NCI-H1417 (cell line): ENCODE data around the gene TEX29.

Experiments used
- DNase-seq, 3 experiments: peaks; one replicate each; lab custom pipeline; 2025; lab: John Stamatoyannopoulos, UW

TEX29 gene

GRCh38 chr13:111291908-111292307 is 28.5 kb upstream of the TEX29 start:
- DNase-seq, result no peak

DNA sequence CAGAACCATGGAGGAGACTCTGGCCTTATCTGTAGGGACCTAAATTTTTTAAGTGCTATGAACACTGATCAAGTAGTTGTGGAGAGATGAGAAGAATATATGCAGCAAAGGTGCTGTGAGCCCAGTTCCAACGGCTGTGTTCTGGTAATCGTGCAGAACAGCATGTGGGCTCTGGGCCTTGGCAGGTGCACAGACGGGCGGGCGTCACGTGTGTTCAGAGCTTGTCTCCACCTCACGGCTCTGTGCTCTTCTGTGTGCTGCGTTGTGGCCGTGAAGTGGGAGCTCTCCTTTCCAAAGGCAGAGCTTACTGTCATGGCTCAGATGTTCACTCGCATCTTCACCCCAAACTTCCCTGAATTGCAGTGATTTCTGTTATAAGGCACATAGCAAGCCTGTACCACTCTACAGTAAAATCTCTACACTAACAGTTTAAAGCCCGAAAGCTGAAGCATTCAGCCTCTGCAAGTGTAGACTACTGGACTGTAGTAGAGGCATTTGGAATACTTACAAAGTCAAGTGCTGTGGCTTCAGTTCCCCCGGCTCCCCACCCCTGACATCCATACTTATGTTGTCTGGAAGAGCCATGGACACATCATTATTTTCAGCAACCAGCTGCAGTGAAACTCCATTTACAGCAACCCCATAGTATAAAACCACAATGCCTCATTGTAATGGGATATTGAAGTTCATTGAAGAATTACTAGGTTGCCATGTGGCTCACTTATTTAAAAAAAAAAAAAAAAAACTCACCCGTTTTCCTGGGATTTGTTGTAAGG is 27.5 kb upstream of the TEX29 start:
- peak in 2 of 3 experiments; percentile 10 to 81 for DNase-seq

GRCh38 chr13:111295886-111296285 is 24.6 kb upstream of the TEX29 start:
- no peak for DNase-seq

GRCh38 chr13:111296417-111296816 is 24.0 kb upstream of the TEX29 start:
- DNase-seq, result no peak

GRCh38 chr13:111298214-111298975 is 22.0 kb upstream of the TEX29 start:
- no peak for DNase-seq

DNA sequence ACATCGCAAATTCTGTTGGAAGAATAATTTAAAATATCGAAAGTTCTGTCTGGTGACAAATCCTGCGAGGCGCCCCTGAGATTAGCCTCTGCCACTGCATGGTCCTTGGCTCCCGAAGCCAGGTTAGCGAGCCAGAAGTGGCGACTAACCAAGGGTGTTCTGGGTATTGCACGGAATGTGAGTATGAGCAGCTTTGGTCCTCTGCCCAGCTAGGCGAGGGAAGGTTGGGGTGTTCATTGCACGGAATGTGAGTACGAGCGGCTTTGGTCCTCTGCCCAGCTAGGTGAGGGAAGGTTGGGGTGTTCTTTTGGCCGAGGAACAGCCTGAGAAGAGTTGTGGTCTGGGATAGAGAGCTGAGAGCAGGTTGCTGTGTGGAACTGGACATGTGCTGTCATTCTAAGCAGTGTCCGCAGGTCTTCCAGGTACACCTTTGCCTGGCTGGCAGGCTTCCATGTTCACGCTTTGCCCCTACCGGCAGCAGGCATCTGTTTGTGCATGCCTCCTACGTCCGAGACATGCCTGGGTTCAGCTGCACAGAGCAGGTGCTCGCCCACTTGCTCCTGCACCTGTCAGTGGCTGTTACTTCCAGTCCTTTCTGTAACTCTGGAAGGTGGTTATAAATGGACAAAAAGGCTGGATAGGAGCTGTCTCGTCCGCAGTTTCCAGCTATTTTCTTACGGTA is 18.3 kb upstream of the TEX29 start:
- DNase-seq, result peak in 2 of 3 experiments; percentile 31 to 47

DNA sequence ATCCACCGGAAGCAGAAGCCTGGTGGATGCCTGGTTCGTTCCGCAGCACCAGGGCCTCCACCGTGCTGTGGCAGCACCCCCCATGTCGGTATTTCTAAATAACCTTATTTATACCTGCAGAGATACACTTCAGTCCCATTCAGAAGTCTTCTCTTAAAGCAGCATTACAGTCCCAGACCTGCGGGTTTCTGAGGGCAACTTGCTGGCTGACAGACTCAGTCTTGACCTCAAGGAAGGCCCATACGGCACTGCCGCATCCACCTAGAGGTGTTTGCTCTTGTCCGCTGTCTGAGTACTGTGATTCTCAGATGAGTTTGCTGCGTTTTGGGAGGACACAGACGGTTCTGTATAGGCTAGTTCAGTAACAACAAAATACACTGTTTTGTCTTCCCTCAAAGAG is 16.9 kb upstream of the TEX29 start:
- no peak for DNase-seq

- no peak for DNase-seq
Observed at GRCh38 chr13:111304041-111304544, 16.3 kb upstream of the TEX29 start.

- no peak for DNase-seq
Observed at GRCh38 chr13:111304603-111305289, 15.7 kb upstream of the TEX29 start.

- DNase-seq, result no peak
Observed at GRCh38 chr13:111312944-111313590, 7.4 kb upstream of the TEX29 start.

- no peak for DNase-seq
Observed at GRCh38 chr13:111313911-111314425, 6.5 kb upstream of the TEX29 start.

- DNase-seq, result no peak
Observed at GRCh38 chr13:111314852-111315251, 5.6 kb upstream of the TEX29 start.

- peak in 2 of 3 experiments; percentile 41 to 59 for DNase-seq
Observed at GRCh38 chr13:111315347-111315995, 5.0 kb upstream of the TEX29 start.

DNA sequence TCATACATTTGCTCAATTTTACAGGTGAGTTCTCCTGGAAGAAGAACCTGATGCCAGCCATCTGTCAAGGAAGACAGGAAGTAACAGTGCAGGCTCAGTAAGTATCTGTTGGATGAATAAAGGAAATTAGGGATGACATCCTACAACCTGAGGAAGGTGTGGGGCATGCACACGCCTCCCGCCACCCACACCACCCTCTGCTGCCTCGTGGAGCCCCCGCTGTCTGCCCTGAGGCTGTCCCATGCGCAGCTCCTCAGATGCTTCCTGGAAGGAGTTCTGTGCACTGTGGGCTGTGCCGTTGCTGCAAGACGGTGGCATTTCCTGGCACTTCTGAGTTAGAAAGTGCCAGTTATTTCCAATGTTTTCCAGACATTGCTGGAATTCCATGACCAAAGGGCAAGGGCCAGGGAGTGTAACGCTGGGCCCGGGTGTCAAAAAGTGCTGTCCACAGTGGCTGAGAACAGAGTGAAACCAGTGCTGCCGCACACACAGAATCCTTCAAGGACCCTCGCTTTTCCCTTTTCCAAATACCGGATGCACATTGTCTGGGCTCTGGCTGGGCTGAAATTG is 4.2 kb upstream of the TEX29 start:
- no peak for DNase-seq

DNA sequence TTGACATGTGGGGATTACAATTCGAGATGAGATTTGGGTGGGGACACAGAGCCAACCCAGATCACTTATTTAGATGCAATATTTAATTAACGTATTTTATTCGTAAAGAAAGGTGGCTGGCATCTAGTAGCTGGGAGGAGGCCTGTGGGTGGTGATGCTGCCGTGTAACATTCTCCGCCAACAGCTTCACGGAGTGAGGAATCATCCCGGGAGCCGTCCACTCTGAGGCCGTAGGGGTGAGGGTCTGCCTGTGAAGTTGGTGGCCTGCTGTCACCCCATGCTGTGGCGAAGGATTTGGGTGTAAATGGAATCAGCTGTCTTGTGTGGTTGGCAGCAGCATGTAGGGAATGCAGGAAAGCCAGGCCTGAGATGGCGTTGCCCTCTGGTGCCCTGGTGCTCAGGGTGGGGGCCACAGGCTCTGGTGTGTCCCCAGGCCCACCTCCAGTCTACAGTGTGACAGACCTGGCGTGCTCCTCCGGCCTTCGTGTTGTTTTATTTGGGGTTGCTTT is 3.3 kb upstream of the TEX29 start:
- DNase-seq, result no peak

DNA sequence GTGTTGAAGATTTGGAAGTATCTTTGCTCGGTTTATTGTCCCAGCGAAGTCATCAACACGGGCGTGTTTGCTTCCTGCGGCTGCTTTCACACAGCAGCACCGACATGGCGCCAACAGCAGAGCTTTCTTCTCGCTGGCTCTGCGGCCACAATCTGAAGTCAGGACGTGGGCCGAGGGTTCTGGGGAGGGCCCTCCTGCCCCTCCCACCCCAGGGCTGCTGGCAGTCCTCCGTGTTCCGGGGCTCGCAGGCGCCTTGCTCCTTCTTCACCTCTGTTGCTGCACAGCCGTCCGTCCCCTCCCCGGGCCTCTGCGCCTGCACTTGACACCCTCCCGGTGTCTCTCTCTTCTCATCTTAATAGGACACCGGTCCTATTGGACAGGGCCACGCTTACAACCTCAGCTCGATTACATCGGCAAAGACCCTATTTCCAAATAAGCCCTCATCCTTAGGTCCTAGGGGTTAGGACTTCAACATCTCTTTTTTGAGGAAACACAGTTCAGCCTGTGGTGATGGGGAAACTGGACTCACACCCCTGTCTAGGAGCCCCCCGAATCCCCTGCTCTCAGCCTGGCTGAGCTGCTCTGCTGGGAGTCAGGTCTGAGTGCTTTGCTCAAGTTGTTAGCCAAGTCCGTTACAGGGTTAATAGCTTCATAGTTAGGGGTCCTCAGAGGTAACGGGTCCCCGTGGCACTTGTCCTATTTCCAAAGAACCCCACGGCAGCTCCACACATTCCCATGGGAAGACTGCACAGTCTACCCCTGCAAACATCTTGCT is 2.7 kb upstream of the TEX29 start:
- DNase-seq, result no peak

- no peak for DNase-seq
Observed at GRCh38 chr13:111318386-111318785, 2.1 kb upstream of the TEX29 start.

DNA sequence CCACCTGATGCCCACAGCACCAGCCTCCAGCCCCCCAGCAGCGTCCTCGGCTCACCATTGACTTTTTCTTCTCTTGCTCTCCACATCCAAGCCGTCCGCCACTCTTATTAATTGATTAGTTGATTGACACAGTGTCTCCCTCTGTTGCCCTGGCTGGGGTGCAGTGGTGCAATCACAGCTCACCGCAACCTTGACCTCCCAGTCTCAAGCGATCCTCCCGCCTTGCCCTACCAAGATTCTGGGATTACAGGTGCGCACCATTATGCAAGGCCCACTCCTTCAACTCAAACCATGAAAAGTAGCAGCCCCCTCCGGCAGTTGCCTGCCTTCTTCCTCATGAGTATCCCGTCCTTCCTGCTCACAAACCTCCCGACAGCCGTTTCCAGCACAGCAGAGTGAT is 921 bp upstream of the TEX29 start:
- DNase-seq, result no peak
